Lung (tissue), 12 donors: Measurements from ENCODE around the gene FLYWCH1. TPM values are rescaled to one million over a fixed set of nuclear protein-coding genes. Genes with fewer than 3 reads are reported as not detected.

Experiments
- ATAC-seq: fragments of 200-7000 bp; cut with Tn5 transposase; one replicate; pipeline ENCODE4 v1.9.1; 2020; ENCODE audit warnings: moderate number of reproducible peaks; ENCODE audit not compliant: insufficient read depth, low FRiP score
- DNase-seq, 3 donors: peaks; one replicate each; pipeline ENCODE4 v3.0.0-alpha.2; 2013 to 2017
- H3K27ac ChIP-seq, 2 donors: one replicate each; pipeline ENCODE4 v1.5.1; 2013; ENCODE audit warnings: mild to moderate bottlenecking in 2 of 2, moderate library complexity in 2 of 2, control low read depth in 1 of 2, inconsistent platforms in 1 of 2, low read depth in 1 of 2, low read length in 1 of 2
- H3K27me3 ChIP-seq, 3 donors: one replicate each; pipeline ENCODE4 v1.5.1; 2013; ENCODE audit warnings: low read length in 2 of 3; ENCODE audit not compliant: control insufficient read depth in 3 of 3, insufficient read depth in 3 of 3
- H3K36me3 ChIP-seq, 4 donors: one replicate each; pipeline ENCODE4 v1.5.1; 2013; ENCODE audit warnings: low read length in 4 of 4, mild to moderate bottlenecking in 1 of 4, moderate library complexity in 1 of 4; ENCODE audit not compliant: control insufficient read depth in 4 of 4, insufficient read depth in 4 of 4
- H3K4me1 ChIP-seq, 5 donors: one replicate each; pipeline ENCODE4 v1.5.1; 2013; ENCODE audit warnings: low read length in 5 of 5, mild to moderate bottlenecking in 2 of 5, moderate library complexity in 1 of 5; ENCODE audit not compliant: control insufficient read depth in 5 of 5, insufficient read depth in 5 of 5
- H3K4me3 ChIP-seq: one replicate; pipeline ENCODE4 v1.5.1; 2013; ENCODE audit warnings: mild to moderate bottlenecking, control low read depth, moderate library complexity
- H3K9ac ChIP-seq, 2 donors: one replicate each; pipeline ENCODE4 v1.5.1; 2013; ENCODE audit warnings: low read length in 2 of 2, control low read depth in 1 of 2; ENCODE audit not compliant: insufficient read depth in 1 of 2
- H3K9me3 ChIP-seq, 4 donors: one replicate each; pipeline ENCODE4 v1.5.1; 2013; ENCODE audit warnings: low read length in 3 of 4, mild to moderate bottlenecking in 1 of 4, moderate library complexity in 1 of 4; ENCODE audit not compliant: control insufficient read depth in 4 of 4, insufficient read depth in 3 of 4
- CTCF ChIP-seq: IDR thresholded peaks from 2 replicates; pipeline ENCODE4 v1.5.1; 2012; ENCODE audit warnings: mild to moderate bottlenecking; ENCODE audit errors: control extremely low read depth, extremely low read depth
- WGBS, 2 donors: extraction: QIAGEN DNeasy Blood & Tissue Kit; methylation state at CpG; one replicate each; pipeline ENCODE4 v1.1.7; 2013; 5-methylcytosine and 5-hydroxymethylcytosine counted together
- polyA plus RNA-seq, 2 donors: library from polyadenylated mRNA; stranded (reverse); fragments of 200-250 nt; gene quantifications; one replicate each; pipeline ENCODE4 v1.2.1, GENCODE V29; 2013
- total RNA-seq, 2 donors: library from RNA; depleted of rRNA in 1 of 2; stranded (reverse); fragments of >200 nt in 1 of 2; gene quantifications; one replicate each; pipeline ENCODE4 v1.2.1, GENCODE V29; 2014 to 2021
- donor health status: control.
- donor health status: control.
- donor health status: Bipolar disorder and iron deficiency.
- donor health status: healthy.
- donor health status: DM: yes; HTN: yes; CAD: no.

The FLYWCH1 gene
- total and polyA plus RNA-seq, 4 donors = 13.3 to 34.3 (median 21.4) TPM

GRCh38 chr16:2973605-2974318, 62.0 kb downstream of the FLYWCH1 start:
- no peaks in the 10 kb centered on the region for H3K36me3 ChIP-seq
- H3K4me3 ChIP-seq = no peak overlapping the region
- H3K27me3 ChIP-seq = no peaks in the 10 kb centered on the region
- no peak overlapping the region for H3K9ac ChIP-seq
- no peaks in the 10 kb centered on the region for H3K9me3 ChIP-seq
- ATAC-seq (no peak), DNase-seq (no peak)
- H3K27ac ChIP-seq = no peak overlapping the region
- 91 to 95% methylated on average over 17 of the region's 17 CpGs for WGBS, 2 donors
- no peak for TF ChIP-seq CTCF
- peaks cover 0 to 40% (median 8%) of the 10 kb centered on the region in 5 donors for H3K4me1 ChIP-seq

- Histone ChIP-seq H3K4me3 (no peak overlapping the region), H3K4me1 (peaks cover 0 to 43% (median 8%) of the 10 kb centered on the region in 5 donors), H3K9me3 (no peaks in the 10 kb centered on the region), H3K27me3 (no peaks in the 10 kb centered on the region), H3K36me3 (no peaks in the 10 kb centered on the region), H3K9ac (no peak overlapping the region), H3K27ac (no peak overlapping the region)
- ATAC-seq (no peak), DNase-seq (no peak)
- WGBS, 2 donors = 93 to 94% methylated on average over 13 to 15 of the region's 15 CpGs
- TF ChIP-seq CTCF = no peak
These were observed 62.8 kb downstream of the FLYWCH1 start for GRCh38 chr16:2974319-2975056.

- DNase-seq (no peak), ATAC-seq (no peak)
- H3K9me3 ChIP-seq = no peaks in the 10 kb centered on the region
- H3K27me3 ChIP-seq = no peaks in the 10 kb centered on the region
- no peak overlapping the region for H3K27ac ChIP-seq
- no peak overlapping the region for H3K9ac ChIP-seq
- no peak for TF ChIP-seq CTCF
- no peaks in the 10 kb centered on the region for H3K36me3 ChIP-seq
- peaks cover 0 to 42% (median 11%) of the 10 kb centered on the region in 5 donors for H3K4me1 ChIP-seq
- WGBS, 2 donors = 96% methylated on average over 25 to 28 of the region's 28 CpGs
- no peak overlapping the region for H3K4me3 ChIP-seq
These were observed 63.5 kb downstream of the FLYWCH1 start for GRCh38 chr16:2975161-2975795.
